ENCODE results near the gene SPNS1.

SPNS1 gene

GRCh38 chr16:28967156-28967555 lies 7.4 kb upstream of the SPNS1 start:
- TF ChIP-seq CTCF (IDR thresholded peaks at IDR 0.05): no peak

- peak; percentile 50 for TF ChIP-seq CTCF (IDR thresholded peaks at IDR 0.05)
Observed at GRCh38 chr16:28974007-28974436, 556 bp upstream of the SPNS1 start.

GRCh38 chr16:28975158-28975599 lies 601 bp downstream of the SPNS1 start:
- TF ChIP-seq CTCF (IDR thresholded peaks at IDR 0.05): no peak

- peak; percentile 77 for TF ChIP-seq CTCF (IDR thresholded peaks at IDR 0.05)
Observed at GRCh38 chr16:28977703-28978662, 3.4 kb downstream of the SPNS1 start.

GRCh38 chr16:28980330-28980729 lies 5.8 kb downstream of the SPNS1 start:
- 0 out of 2 replicates have a peak, but pooled peaks have one; percentile 14 for TF ChIP-seq CTCF (IDR thresholded peaks at IDR 0.05)

GRCh38 chr16:28980929-28981328 lies 6.4 kb downstream of the SPNS1 start:
- no peak for TF ChIP-seq CTCF (IDR thresholded peaks at IDR 0.05)

- TF ChIP-seq CTCF (IDR thresholded peaks at IDR 0.05): peak; percentile 60
Observed at GRCh38 chr16:28981517-28981916, 6.9 kb downstream of the SPNS1 start.
